Activated CD4-positive, alpha-beta T cell treated with anti-CD3 and anti-CD28 coated beads, Interleukin-10, Interleukin-2, amounts not matched to agents 100 ng/mL and 50 ng/mL, durations not matched to agents 16 hours and 8 hours (primary cell): ENCODE data around the gene ASB1.
A peak's percentile ranks its signal among the peaks of the same experiment; 100 is the strongest.

Source experiments
- DNase-seq: peaks from one replicate; pipeline ENCODE4 v3.0.0-alpha.2; 2020

Gene ASB1

DNA sequence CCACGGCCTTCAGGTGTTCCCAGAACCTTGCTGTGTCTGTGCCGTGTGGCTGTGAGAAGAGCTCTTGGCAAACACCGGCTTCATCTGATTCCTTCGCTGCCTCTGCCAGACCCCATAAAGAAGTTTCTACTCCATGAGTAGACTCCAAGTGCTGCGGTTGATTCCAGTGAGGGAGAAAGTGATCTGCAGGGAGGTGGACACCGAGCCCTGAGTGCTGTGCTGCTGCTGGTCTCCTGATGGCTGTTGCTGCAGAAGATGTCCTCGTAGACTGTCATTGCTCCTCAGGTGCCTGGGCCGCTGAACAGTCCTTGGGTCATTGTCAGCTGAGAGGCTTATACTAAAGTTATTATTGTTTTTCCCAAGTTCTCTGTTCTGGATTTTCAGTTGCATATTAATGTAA is 19.6 kb downstream of the ASB1 start:
- DNase-seq, result no peak

DNA sequence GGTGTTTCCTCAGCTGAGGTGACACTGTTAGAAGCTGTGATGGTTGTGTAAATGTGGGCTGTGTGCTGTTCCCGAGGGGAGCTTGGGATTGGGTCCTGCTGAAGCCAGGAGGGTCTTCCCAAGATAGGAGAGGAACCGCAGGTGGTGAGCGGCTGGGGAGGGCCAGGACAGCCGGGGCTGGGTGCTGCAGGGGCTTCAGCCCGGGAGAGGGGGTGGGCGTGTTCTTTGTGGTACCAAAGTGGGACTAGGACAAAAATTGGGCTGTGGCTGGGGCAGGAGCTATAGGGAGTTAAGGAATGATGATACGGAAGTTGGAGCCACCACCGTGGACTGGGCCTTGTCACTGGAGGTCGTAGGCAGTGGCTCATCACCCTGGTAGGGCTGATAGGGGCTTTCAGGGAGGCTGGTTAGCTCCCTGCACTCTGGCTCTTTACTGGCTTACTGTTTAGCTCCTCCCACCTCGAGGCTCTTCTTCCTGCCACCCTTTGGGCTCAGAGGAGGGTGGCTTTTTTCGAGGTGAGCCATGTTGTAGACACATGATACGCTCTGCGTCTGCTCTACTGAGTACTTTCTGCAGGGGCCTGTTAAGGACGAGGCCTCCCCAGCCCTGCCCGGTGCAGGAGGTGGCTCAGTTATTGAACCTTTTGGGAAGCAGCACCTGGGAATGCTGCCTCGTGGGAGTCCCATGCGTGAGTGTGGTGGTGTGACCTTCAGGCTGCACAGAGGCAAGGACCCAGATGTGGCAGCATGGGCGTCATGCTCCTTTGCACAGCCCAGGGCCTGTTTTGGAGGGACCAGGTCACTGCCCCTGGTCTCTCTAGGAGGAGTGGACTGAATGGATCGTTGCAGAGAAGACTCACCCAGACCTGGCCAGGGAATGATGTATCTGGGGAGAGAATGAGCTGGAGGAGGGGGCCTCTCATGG is 21.6 kb downstream of the ASB1 start:
- DNase-seq, result no peak

DNA sequence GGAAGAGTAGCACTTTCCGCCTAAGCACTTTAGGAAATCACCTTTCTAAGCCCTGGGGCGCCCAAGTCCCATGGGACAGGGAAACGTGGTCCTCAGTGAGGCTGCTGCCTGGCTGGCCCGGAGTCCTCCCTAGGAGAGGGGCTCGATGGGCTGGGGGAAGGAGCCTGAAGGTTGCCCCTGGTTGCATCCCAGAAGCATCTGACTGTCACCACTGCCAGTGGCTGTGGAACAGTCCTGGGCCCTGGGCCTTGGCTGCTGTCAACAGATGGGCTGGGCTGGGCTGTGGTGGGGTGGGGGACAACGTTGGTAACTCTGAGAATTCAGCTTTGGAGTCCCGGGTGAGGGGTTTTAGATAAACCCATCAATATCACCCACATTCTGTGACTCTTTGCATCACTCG is 22.5 kb downstream of the ASB1 start:
- no peak for DNase-seq

DNA sequence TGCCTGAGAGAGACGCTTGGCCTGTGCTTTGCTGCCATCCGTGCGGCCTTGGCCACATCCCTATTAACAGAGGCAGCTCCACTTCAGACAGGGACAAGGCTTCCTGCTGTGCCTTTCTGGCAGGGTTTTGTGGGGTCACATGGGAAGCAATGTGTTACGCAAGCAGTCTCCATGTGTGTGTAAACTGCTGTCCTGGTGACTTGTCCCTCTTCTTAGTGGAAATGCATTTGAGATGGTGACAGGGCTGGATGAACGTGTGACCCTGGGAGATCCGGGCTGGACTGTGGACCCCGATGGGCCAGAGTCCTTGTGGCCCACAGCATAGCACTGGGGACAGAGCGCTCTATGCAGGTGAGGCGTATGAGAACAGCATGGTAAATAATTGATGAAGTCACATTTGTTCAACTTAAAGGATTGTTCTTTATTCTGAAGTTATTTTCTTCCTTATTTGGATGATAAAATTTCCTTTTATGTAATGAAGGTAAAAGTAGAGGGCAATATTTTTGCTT is 23.2 kb downstream of the ASB1 start:
- DNase-seq, result no peak

DNA sequence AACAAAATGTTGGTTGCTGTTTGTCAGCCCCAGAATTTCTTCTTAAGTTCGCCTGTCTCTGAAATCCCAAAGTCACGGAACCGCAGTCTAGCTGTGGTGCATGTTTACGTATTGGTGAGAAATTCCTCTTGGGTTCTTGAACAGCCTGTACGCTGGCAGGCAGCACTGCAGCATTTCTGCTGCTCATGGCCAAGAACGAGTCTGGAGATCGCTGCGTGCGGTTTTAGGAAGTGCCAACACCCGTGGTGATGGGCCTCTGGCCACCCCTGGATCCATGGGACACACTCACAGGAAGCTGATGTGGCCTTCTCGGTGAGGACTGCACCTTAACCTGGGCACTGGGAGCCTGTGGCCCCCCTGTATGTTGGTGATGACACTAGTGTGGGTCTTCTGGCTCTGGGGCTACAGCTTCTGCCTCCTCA is 23.7 kb downstream of the ASB1 start:
- DNase-seq, result no peak

DNA sequence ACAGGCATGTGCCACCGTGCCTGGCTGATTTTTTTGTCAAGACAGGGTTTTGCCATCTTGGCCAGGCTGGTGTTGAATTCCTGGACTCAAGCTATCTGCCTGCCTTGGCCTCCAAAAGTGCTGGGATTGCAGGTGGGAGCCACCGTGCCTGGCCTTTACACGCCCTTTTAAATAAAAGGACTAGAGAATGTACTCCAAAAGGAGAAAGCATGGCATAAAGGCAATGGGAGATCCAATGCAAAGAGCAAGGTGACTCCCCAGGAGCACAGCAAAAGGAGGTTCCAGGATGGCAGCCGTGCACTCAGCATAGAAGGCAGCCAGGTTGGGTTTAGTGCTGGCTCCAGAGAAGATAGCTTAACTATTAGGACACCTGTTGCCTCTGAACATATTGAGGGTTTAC is 27.1 kb downstream of the ASB1 start:
- DNase-seq, result no peak

GRCh38 chr2:238456449-238456848 is 29.7 kb downstream of the ASB1 start:
- no peak for DNase-seq

- DNase-seq, result no peak
Observed at GRCh38 chr2:238456970-238457926, 30.5 kb downstream of the ASB1 start.

- DNase-seq, result no peak
Observed at GRCh38 chr2:238457927-238458324, 31.2 kb downstream of the ASB1 start.

DNA sequence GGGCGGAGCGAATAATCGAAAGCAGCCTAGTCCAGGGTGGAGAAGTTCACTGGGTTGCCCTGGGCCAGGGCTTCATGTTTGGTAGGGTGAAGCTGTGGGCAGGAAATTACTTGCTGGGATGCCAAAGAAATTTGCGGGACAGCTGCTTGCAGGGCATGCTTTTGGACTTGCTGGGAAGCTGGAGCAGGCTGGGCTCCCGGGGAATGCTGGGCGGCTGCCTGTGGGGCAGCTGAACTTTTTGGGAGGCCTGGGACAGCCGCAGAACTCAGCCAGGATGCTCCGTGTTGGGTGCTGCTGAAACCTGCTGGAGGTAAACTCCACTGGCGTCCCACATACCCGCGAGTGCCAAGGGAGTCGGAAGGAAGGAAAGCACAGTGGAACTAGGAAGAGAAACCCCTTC is 31.9 kb downstream of the ASB1 start:
- no peak for DNase-seq

DNA sequence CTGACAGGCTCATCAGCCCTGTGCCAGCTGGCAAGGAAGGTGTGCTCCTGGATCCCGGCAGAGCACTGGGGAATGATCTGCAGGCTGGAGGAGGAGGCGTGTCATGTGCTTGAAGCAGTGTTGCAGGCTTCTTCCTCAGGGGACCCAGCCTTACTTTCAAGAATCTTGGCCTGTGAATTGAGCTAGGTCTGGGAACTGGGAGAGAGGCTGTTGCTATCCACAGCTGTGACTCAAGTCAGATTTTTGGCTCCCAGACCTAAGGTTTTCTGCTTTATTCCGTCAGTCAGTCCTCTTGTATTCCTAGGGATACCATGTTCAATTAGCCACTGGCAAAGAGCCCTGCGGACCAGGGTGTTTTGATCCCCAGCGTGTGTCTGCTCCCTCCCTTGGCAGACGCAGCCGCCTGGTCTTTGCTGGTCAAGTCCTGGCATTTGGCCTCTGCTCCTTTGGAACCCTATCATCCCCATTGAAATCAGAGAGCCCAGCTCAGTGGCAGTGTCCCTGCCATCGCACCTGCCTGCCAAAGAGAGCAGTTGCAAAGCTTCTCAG is 32.4 kb downstream of the ASB1 start:
- no peak for DNase-seq

DNA sequence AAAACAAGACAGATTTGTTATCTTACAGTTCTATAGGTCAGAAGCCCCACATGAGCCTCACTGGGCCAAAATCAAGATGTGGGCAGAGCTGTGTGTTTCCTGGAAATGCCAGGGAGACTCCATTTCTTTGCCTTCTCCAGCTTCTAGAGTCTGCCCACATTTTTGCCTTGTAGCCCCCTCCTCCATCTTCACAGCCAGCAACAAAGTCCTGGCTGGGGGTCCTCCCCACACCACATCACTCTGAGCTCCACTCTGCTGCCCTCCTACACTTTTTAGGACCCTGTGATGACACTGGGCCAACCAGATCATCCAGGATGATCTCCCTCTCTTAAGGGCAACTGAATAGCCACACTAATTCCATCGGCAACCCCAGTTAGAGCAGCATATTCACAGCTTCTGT is 34.3 kb downstream of the ASB1 start:
- DNase-seq, result no peak

- DNase-seq, result no peak
Observed at GRCh38 chr2:238461491-238461890, 34.8 kb downstream of the ASB1 start.

DNA sequence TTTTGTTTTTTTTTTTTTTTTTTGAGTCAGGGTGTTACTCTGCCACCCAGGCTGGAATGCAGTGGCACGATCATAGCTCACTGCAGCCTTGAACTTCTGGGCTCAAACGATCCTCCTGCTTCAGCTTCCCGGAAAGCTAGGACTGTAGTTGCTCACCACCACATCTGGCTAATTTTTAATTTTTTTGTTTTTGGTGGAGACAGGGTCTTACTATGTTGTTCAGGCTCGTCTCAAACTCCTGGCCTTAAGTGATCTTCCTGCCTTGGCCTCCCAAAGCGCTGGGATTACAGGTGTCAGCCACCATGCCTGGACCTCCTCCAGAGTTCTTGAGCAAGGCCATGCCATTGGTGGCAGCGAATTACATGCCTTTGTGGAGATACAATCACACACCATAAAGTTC is 35.2 kb downstream of the ASB1 start:
- DNase-seq, result no peak

DNA sequence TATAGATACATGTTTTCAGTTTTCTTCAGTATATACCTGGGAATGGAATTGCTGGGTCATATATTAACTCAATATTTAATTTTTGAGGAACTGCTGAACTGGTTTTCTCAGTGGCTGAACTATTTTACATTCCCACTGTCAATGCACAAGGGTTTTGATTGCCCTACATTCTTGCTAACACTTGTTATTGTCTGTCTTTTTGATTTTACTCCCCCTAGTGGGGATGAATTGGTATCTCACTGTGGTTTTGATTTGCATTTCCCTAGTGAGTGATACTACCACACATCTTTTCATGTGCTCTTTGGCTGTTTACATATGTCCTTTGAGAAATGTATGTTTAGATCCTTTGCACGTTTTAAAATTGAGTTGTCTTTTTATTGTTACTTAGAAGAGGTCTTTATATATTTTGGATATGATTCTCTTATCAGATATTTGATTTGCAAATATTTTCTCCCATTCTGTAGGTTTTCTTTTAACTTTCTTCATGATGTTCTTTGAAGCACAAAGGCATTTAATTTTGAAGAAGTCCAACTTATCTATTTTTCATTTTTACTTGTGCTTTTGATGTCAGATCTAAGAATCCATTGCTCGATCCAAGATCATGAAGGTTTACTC is 36.2 kb downstream of the ASB1 start:
- peak; percentile 67 for DNase-seq

- DNase-seq, result no peak
Observed at GRCh38 chr2:238464389-238464788, 37.7 kb downstream of the ASB1 start.

DNA sequence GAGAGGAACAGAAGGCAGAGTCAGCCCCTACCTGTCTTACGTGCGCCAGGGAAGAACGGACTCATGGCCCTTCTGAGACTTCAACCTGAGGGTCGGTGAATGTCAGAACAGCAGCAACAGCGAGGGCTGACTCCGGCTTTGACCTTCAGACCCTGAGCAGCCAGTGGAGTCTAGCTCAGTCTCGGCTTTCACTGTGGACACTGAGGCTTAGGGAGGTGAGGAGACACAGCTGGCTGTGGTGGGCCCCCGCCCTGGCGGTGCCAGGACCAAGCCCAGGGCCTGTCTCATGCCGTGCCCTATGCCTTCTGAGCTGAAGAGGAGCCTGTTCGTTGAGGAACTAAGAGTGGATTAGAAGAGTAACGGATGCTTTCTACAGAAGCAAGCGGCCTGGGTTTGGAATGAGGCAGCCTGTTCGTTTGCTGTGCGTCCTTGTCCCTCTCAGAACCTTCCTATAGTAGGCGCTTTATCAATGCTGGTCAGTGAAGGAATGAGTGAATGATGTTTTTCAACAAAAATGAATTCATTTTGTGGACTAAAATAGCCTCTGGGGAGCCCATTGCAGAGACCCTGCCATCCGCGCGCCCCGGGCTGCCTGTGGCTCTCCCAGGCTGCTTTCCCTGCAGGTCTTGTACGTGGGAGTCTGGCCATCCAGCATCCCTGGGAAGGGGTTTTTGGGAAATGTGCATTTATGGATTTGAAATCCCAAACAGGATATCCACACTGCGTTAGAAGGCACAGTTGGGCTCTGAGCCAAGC is 38.9 kb downstream of the ASB1 start:
- DNase-seq, result no peak

DNA sequence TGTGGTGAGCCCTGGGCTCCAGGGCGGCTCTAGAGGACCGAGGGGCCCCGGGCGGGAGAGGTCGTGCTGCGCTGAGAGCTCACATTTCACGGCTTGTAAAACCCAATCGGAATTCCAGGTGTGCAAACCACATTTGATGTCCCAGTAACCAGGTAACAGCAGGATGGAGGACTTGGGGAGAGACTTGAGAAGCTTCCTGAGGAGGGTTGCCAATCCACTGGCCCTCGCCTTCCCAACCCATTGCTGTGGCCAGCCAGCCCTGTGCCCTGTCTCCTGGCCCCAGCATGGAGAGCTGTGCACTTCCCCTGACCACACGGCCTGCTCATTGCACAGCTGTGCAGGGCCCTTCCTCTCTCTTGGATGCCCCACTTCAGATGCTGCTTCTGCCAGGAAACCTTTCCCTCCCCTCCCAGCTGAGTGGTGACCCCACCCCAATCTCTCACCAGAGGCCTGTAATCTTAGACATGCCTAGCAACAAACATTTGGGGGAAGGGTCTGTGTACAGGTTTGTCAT is 39.6 kb downstream of the ASB1 start:
- no peak for DNase-seq

GRCh38 chr2:238467062-238467461 is 40.3 kb downstream of the ASB1 start:
- no peak for DNase-seq

DNA sequence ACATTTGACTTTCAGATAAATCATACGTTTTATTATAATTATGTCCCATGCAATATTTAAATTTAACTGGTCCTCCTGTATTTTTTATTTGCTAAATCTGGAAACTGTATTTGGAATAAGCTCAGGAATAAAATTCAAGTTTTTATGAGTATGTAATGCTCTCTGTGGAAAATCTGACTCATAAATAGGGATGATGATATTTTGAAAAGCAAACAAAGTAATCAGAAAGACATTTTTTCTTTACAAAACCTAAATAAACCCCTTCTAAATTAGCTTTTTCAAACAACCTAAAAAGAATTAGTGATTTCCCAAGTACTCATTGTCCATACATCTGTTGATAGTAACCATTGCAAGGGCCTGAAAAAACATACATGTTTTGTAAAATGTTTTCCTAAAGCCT is 41.1 kb downstream of the ASB1 start:
- no peak for DNase-seq

GRCh38 chr2:238469155-238469554 is 42.4 kb downstream of the ASB1 start:
- DNase-seq, result no peak

DNA sequence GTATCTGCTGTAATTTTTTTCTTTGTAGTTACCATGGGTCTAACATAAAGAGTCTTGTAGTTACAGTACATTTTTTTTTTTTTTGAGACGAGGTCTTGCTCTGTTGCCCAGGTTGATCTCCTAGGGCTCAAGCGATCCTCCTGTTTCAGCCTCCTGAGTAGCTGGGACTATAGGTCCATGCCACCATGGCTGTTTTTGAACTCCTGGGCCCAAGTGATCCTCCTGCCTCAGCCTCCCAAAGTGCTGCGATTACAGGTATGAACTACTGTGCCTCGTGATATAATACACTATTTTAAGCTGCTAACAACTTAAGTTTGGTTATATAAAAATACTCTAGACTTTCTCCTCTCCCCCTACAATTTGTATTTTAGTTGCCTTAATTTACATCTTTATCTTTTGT is 46.3 kb downstream of the ASB1 start:
- DNase-seq, result no peak
